GM20431 (cell line): ENCODE measurements around the gene EMC6.

Experiments used
- in situ Hi-C: fragments of 300-500 bp; cut with MseI, MboI; formaldehyde crosslinking; loops from one replicate; pipeline ENCODE4 v1.15.0; 2020; ENCODE audit warnings: low sequenced_read_pairs; ENCODE audit not compliant: unreplicated experiment

Gene EMC6

GRCh38 chr17:3668279-3669084 is at the start of gene EMC6, which contains the start of gene TAX1BP3:
TSS of gene EMC6 (plus strand) at chr17:3668812. CDS start at chr17:3669147, 335 bp downstream.
TSS of gene TAX1BP3 (minus strand) at chr17:3668578. CDS start at chr17:3668526, 52 bp downstream.
- in situ Hi-C loops = no loop called here

DNA sequence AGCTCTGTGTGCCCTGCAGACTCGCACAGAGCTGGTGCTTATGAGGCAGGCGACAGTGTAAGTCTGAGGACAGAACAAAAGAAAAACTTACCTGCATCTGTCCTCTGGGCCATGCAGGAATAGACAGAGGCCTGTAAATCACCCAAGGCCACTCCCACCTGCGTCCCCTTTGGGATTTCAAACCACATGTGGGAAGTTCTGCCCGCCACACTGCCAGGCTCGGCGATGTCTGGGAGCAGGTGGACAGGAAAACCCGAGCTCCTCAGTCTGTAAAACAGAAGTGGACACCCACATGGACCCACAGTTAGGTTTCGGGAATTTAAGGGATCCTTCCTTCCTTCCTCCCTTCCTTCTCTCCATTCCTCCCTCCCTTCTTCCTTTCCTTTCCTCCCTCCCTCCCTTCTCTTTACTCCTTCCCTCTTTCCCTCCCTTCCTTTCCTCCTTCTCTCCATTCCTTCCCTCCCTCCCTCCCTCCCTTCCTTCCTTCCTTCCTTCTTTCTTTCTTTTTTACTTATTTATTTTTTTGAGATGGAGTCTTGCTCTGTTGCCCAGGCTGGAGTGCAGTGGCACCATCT is 47.4 kb upstream of the EMC6 start:
- in situ Hi-C loops = no loop called here

- in situ Hi-C loops = no loop called here
Observed at GRCh38 chr17:3622977-3623594, 45.5 kb upstream of the EMC6 start.

DNA sequence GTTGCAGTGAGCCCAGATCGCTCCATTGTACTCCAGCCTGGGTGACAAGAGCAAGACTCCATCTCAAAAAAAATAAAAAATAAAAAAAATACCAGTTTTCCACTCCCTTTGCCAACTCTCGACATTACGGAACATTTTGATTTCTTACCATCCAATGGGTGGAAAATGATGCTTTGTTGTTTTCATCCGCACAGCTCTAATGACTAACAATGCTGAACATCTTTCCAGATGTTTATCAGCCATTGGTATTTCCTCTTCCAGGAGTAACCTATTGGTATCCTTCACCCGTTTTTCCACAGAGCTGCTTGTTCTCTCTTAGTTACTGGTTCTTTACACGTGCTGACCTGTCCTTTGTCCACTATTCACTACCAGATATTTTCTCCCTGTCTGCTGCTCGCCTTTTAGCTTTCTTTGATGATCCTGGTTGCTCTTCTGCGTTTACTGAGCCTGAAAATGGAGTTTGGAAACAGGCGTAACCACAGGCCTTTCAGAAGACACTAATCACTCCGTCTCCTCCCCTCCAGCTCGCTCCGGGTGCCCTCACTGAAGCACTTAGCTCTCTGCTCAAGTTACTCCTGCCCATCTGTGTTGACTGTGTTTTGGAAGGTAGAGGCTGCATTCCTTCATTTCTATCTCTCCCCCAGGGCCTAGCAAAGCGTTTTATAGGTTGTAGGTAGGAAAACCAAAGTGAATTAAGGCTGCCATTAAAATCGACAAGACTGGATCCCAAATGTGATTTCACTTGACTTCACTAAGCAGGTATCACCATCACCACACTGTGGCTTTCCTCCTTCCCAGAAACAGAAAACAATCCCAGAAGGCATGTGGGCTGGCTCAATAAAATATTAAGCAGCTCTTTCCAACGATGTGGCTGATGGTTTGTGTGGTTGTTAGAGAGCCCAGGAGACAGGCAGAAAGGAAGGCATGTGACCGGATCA is 41.5 kb upstream of the EMC6 start:
- in situ Hi-C loops = no loop called here

GRCh38 chr17:3627769-3628167 is 40.8 kb upstream of the EMC6 start:
- in situ Hi-C loops = no loop called here

GRCh38 chr17:3630781-3631180 is 37.8 kb upstream of the EMC6 start:
- in situ Hi-C loops = no loop called here

GRCh38 chr17:3632287-3632686 is 36.3 kb upstream of the EMC6 start:
- in situ Hi-C loops = no loop called here

DNA sequence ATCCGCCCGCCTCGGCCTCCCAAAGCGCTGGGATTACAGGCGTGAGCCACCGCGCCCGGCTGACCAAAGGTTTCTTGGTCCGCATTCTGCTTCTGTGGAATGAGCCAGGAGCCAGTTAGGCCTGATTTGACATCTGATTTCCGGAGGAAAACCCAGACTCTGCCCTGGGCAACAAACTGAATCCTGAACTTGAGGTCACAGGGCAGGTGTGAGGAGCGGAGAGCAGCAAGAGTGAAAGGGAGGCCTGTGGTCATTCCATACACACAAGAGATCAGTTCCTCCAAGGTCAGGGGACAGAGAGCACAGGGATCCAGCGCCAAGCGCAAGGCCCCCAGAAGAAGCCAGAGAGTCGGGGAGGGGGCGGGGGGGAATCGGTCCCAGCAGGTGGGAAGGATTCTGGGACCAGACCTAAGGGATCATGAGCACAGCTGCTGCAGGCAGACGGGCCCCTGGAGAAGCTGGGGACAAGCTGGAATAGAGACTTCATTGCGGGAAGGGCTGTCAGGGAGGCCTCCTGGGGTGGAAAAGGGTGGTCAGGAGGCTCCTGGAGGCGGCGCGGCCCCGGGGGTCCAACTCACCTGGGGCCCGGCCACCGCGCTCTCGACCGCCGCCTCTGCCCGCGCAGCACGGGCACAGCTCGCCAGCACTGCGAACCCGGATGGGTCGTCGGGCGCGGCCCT is 33.0 kb upstream of the EMC6 start:
- in situ Hi-C loops = no loop called here

GRCh38 chr17:3636154-3636907 is 32.3 kb upstream of the EMC6 start, which contains the start of the genes CTNS and SHPK:
TSS of gene CTNS (plus strand) at chr17:3636760. CDS start at chr17:3640207, 3,447 bp downstream.
TSS of gene SHPK (minus strand) at chr17:3636250. CDS start at chr17:3636219, 31 bp downstream.
- in situ Hi-C loops = no loop called here

- in situ Hi-C loops = no loop called here
Observed at GRCh38 chr17:3636908-3637373, 31.7 kb upstream of the EMC6 start.

GRCh38 chr17:3639981-3640596 is 28.5 kb upstream of the EMC6 start:
- in situ Hi-C loops = no loop called here

- in situ Hi-C loops = no loop called here
Observed at GRCh38 chr17:3641014-3641413, 27.6 kb upstream of the EMC6 start.

- in situ Hi-C loops = no loop called here
Observed at GRCh38 chr17:3641717-3642486, 26.7 kb upstream of the EMC6 start.

GRCh38 chr17:3643889-3644349 is 24.7 kb upstream of the EMC6 start:
- in situ Hi-C loops = no loop called here

GRCh38 chr17:3645310-3645709 is 23.3 kb upstream of the EMC6 start:
- in situ Hi-C loops = no loop called here

GRCh38 chr17:3647251-3647650 is 21.4 kb upstream of the EMC6 start:
- in situ Hi-C loops = no loop called here

GRCh38 chr17:3647769-3648555 is 20.6 kb upstream of the EMC6 start:
- in situ Hi-C loops = no loop called here
